HG03432 (cell line): ENCODE data around the gene RELL1.
"Not testable (repeated sequence)": the region's sequence is repeated elsewhere in the genome, so short reads cannot be mapped to it uniquely, and the experiment has no call there.

Experiments
- ATAC-seq: cut with Tn5 transposase; IDR thresholded peaks from one replicate; pipeline ENCODE4 v1.9.1; 2021; ENCODE audit warnings: mild to moderate bottlenecking, moderate library complexity; ENCODE audit not compliant: unreplicated experiment

RELL1 gene

DNA sequence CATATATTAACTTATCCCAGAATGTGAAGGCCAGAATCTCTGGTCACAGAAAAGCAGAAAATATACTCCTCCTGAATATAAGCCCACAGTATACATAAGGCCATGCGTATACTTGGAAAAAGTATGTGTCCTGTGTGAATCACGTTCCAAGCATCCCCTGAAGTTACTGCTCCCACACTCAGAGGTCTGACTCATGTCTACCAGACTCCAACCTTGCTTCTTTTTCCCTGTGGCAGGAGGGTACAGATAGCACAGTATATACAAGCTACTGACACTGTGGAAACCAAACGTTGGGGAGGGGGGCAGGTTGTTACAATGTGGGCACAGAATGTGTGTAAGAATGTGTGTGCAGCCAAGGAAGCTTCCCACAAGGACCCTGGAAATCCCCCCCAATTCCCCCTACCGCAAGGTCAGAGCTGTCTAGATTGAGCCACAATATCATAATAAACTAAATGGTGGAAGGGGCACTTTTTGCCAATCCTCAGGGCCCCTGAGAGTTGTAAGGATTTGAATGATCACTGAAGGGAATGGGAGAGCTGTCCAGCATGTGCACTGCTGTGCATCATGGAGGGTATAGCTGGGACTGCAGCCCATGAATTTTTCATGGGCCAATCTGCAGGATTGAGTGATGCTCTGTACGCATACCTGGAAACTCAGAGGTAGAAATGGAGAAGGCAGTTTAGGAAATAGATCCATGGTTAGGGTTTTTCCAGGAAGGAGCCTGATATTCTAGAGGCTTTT is 7.4 kb upstream of the RELL1 start:
- no peak for ATAC-seq

- ATAC-seq, result no peak
Observed at GRCh38 chr4:37693030-37693429, 6.9 kb upstream of the RELL1 start.

- ATAC-seq, result no peak
Observed at GRCh38 chr4:37690976-37691375, 4.8 kb upstream of the RELL1 start.

DNA sequence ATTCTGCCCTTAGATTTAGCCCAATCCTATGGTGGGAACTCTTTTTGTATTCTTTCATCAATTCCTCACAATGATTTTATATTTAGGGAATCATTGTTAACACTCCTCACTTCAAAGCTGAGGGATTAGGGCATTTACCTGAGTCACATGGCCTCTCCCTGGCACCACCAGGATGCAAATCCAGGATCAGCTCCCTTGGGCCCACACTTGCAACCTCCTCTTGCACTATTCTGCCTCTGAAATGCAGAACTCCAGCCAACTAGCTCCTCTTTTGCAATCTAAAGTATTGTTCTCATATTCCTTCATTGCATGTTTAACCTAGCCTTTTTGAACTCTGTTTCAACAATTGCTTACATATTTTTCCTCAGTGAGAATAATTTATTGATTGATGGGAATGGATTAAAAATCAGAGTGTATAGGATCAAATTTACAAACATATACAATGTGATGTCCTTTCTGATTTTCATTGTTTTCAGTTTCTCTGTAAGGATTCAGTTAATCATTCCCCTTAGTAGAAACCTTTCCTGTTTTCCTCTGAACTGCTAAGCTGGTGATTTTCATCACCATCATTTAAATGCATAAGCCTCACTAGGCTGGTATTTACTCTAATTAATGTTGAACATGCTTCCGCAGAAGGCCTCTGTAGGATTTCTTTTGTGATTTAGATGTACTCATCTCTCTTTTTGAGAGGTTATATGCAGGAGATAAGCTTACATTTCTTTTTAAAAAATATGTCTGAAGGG is 3.3 kb upstream of the RELL1 start:
- no peak for ATAC-seq

DNA sequence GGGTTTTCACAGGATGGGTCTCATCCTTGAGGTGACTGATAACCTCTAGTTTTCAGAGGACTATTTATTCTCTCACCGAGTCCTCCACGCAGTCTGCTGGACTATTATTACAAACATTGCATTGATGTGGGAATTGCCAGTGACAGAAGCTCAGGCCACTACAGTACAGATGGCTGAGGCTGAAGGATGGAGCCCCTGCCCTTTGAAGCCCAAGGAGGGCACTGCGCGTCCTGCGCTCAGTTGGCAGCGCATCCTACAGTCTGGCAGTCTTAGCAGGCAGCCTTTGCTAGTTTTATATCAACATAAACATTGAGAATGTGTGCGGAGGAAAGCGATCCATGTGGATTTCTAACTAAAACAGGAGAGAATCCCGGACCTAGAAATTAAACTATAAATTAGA is 1.5 kb upstream of the RELL1 start:
- ATAC-seq, result no peak

DNA sequence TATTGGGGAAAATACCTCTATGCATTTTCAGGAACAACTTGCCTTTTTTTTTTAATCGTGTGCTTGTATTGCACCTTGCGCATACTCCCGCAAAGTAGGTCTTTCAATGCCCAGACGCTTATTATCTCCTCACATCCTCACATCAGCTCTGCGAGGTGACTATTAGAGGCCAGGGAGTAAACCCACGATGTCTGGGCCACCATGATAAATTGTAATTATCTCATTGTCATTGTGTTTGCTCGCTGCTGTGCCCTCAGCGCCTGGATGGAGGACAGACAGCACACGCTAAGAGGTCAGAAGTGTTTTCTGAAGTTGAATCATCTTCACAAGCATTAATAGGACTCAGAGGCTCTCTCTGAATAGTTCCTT is 1.0 kb upstream of the RELL1 start:
- ATAC-seq, result no peak

GRCh38 chr4:37685823-37686372 is 278 bp downstream of the RELL1 start:
- ATAC-seq, result peak; percentile 17

DNA sequence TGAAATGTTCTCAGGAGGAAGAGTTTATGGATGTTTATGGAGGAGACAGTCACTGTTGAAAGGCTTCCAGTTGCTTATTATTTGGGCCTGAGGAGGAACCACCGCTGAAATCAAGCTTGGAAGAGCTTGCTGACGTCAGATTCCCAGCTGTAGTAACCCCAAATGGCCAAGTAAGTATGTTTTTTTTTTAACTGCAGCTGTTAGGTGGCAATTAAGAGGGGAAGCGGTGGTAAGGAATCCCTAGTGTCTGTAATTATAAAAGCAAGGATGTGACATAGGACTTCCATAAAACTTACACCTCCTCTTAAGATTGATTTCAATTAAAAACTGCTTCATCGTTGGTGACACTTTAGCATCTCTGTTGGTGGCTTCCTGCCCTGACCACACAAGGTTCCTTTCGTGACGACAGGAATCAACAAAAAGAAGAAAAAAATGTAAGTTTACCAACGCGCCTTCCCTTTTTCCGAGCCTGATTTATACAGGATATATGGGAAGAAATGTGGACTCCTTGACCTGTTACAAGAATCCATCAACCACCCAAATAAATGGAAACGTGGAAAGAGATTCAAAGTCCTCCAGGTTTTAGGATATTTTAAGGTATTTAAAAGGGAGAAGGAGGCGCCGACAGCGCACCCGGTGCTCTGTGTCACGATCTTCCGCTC is 884 bp downstream of the RELL1 start:
- no peak for ATAC-seq

- no peak for ATAC-seq
Observed at GRCh38 chr4:37684154-37684553, 2.0 kb downstream of the RELL1 start.

DNA sequence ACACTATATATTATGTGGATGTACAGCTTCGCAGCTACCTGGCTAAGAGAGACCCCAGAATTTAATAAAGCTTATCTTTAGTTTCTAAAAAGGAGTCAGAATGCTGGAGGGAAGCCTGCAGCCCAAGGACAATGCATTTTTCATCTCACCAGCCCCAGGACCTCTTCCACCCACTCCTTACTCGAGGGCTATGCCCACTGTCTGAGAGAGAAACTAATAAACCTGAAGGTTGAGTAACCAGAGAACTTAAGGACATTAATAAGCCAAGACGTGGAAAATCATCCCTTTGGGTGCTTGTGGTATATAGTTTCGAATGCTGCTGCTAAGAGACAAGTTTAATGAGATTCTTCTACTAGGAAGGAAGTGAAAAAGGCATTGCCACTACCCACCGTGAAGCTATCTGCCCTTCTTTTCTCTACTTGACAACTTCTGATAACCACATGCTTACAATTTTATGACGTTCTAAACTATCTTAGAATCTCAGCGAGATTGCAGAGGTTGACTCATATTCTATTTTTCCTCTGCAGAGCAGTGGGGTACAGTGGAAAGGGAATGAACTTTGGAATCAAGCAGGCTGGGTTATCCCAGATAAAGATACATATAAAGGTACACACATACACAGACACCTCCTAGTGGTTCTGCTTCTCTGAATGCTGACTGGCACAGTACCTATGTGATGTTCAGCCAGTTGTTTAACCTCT is 3.3 kb downstream of the RELL1 start:
- peak; percentile 28 for ATAC-seq

DNA sequence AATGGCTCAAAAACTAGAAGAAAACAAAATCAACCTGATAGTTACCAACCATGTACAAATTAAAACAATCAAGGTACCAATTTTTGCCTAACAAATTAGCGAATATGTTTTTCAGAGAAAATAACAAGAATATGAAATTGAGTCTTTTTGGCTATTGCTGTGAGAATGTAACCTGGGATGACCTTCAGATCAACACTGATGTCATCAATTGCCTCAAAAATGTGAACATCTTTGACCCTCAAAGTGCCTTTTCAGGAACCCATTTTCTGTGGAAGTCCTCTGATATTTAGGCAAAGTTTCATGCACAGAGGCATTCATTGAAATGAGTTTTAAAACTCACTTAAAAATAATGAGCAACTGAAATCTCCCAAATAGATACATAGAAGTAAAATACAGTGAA is 6.1 kb downstream of the RELL1 start:
- ATAC-seq, result no peak

- no peak for ATAC-seq
Observed at GRCh38 chr4:37679301-37679700, 6.9 kb downstream of the RELL1 start.

DNA sequence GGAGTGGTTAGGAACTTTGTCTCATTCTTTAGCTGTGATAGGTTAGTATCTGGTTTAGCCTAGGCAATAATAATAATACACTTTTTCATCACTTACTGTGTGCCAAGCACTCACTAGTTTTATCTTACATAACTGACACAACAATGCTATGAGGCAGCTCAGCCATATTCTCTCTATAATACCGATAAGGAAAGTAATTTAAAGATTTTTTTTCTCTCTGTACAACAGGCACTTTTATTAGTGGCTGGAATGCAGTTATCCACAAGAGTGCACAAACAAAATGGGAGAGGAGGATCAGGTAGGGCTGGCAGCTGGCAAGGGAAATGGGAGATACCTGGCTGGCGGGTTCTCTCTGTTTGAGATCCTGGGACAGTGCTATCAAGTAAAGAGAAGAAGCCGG is 7.6 kb downstream of the RELL1 start:
- no peak for ATAC-seq

DNA sequence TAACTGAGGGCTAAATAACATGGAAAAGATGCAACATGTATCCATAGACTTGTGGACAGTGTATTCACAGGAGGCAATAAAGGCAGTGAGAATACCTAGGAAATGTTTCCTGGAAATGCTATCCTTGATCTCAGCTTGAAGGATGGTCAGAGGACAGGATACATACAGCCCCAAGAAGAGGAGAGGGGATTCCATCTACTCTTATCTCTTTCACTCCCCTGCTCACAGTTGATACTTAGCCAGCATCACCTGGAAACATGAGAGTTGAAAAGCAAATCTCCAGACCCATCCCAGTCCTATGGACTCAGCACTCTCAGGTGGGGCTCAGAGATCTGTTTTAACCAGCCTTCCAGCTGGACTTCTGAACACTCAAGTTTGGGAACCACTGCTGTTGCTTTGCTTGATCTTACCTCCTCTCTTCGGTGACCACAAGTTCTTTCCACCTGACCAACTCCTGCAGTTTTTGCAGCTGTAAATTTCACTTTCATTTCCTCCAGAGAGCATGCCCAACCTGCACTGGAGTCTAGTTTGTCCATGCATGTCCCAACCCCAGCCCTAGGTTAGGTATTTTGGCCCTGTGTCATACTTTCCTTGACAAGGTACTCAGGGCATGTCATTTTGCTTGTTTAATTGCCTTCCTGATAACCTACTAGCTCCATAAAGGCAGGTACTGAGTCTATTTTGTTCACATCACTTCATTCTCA is 10.4 kb downstream of the RELL1 start:
- ATAC-seq, result peak; percentile 96

DNA sequence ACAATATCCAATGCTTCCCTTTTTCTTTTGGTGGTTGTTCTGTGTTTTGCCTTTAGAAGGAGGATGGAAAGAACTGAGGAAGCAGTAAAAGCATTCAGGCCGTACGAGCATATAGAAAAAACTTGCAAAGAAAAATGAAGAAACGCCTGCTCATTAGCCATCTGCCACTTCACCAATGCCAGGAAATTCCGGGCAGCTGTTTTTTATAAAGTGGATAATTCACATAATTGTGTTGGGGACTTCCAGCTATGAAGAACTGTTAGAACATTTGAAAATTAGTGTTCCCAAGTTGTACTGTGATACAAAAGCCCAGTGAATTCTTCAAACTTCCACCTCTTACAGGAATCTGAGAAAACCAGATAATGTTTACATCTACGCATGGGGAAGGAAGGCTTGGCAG is 11.7 kb downstream of the RELL1 start:
- ATAC-seq, result no peak

GRCh38 chr4:37673538-37674192 is 12.5 kb downstream of the RELL1 start:
- no peak for ATAC-seq

DNA sequence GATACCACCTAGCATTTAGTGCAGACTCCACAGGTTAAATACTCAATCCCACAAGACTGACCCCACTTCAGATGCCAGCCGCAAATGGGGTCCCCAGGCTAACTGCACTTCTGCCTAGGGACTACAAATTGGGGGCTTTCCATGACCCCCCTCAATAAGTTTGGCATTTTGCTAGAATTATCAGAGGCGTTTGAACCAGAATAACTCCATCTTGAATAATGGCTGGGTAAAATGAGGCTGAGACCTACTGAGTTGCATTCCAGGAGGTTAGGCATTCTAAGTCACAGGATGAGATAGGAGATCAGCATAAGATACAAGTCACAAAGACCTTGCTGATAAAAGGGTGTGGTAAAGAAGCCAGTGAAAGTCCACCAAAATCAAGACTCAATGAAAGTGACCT is 15.1 kb downstream of the RELL1 start:
- ATAC-seq, result no peak

DNA sequence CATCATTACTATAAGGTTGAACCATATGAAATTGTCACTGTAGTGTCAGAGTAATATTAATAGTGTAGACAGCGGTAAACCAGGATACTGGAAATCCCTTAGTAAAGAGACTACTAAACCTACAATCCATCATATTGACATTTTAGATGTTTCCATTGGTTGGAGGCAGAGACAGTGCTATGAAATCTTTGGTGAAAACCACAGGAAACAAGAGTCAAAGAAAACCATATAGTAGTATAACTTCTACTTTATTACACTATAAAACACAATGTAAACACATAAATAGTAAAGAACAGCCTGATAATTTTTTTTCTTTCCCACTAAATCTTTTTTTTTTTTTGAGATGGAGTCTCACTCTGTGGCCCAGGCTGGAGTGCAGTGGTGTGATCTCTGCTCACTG is 15.9 kb downstream of the RELL1 start:
- no peak for ATAC-seq

DNA sequence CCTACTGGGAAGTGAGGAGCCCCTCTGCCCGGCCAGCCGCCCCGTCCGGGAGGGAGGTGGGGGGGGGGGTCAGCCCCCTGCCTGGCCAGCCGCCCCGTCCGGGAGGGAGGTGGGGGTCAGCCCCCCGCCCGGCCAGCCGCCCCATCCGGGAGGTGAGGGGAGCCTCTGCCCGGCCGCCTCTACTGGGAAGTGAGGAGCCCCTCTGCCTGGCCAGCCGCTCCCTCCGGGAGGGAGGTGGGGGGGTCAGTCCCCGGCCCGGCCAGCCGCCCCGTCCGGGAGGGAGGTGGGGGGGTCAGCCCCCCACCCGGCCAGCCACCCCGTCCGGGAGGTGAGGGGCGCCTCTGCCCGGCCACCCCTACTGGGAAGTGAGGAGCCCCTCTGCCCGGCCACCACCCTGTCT is 17.1 kb downstream of the RELL1 start:
- ATAC-seq, result not testable (repeated sequence)
